ENCODE measurements around the gene DDHD1.

- no peak for TF ChIP-seq CTCF (conservative IDR thresholded peaks at IDR 0.05)
- no peak for TF ChIP-seq ZFX (IDR thresholded peaks at IDR 0.05)
Observed at GRCh38 chr14:53017837-53018236, 135.3 kb downstream of the DDHD1 start.
